Uterus (tissue), 2 donors: ENCODE measurements around the gene CDC42SE2.

Source experiments
- POLR2A ChIP-seq, 2 donors: fragments of 450-650 bp; IDR thresholded peaks; one replicate each; pipeline ENCODE4 v1.6.1; 2016; ENCODE audit warnings: antibody characterized with exemption in 2 of 2, mild to moderate bottlenecking in 1 of 2, moderate library complexity in 1 of 2
- TF ChIP-seq, protein P1 (sequence below), 4 experiments: fragments of 200-600 bp in 2 of 4; fragments of 450-650 bp in 2 of 4; sonication (generic) in 2 of 4; IDR thresholded peaks; one replicate each; pipeline ENCODE4 v1.5.1; 2016 to 2019; ENCODE audit warnings: antibody characterized with exemption in 4 of 4, mild to moderate bottlenecking in 2 of 4, moderate library complexity in 1 of 4

- no peak for TF ChIP-seq POLR2A (IDR thresholded peaks at IDR 0.05)
- TF ChIP-seq, protein P1, sequence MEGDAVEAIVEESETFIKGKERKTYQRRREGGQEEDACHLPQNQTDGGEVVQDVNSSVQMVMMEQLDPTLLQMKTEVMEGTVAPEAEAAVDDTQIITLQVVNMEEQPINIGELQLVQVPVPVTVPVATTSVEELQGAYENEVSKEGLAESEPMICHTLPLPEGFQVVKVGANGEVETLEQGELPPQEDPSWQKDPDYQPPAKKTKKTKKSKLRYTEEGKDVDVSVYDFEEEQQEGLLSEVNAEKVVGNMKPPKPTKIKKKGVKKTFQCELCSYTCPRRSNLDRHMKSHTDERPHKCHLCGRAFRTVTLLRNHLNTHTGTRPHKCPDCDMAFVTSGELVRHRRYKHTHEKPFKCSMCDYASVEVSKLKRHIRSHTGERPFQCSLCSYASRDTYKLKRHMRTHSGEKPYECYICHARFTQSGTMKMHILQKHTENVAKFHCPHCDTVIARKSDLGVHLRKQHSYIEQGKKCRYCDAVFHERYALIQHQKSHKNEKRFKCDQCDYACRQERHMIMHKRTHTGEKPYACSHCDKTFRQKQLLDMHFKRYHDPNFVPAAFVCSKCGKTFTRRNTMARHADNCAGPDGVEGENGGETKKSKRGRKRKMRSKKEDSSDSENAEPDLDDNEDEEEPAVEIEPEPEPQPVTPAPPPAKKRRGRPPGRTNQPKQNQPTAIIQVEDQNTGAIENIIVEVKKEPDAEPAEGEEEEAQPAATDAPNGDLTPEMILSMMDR (IDR thresholded peaks at IDR 0.05), result no peak
These were observed 142.2 kb downstream of the CDC42SE2 start for GRCh38 chr5:131406076-131406475.
